G401.6 (cell line): ENCODE results near the gene BSG.
"Not testable (repeated sequence)": the region's sequence is repeated elsewhere in the genome, so short reads cannot be mapped to it uniquely, and the experiment has no call there.

Experiments
- FAIRE-seq: peaks from 2 replicates; lab custom pipeline; 2012; peaks lifted over from hg19 to GRCh38; lab: Jason Lieb, UNC

The BSG gene

DNA sequence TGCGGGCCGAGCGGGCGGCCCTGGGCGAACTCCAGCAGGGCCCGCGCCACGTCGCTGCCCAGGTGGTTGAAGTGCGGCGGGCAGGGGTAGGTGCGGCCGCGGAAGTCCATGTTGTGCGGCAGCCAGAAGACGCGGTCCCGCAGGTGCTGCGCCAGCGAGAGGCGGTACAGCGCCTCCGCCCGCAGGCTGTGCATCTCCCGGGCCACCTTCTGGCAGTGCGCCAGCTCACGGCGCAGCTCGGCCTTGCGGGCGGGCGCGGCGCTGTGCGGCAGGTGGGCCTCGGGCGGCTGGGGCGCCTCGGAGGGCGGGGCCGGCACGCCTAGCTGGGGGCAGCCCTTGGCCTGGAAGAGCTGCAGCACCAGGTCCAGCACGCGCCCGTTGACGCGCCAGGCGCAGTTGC, 48.8 kb downstream of the BSG start:
- FAIRE-seq: not testable (repeated sequence)

- no peak for FAIRE-seq
Observed at GRCh38 chr19:621819-622218, 49.4 kb downstream of the BSG start.

DNA sequence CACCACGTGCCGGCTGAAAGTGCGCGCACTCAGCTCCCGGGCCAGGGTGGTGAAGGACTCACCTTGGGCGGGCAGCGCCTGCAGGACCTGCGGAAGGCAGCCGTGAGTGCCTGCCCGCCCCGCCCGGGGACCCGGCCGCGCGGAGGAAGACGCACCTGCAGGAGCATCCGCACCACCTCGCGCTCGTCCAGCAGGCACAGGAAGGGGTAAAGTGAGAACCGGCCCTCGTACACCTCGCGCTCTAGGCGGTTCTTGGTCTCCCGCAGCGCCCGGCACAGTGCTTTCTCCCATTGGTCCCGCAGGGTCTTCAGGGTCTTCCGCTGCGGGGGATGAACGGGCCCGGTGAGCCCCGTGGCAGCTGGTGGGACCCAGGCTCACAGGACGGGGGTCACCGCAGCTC, 50.3 kb downstream of the BSG start:
- FAIRE-seq: no peak

DNA sequence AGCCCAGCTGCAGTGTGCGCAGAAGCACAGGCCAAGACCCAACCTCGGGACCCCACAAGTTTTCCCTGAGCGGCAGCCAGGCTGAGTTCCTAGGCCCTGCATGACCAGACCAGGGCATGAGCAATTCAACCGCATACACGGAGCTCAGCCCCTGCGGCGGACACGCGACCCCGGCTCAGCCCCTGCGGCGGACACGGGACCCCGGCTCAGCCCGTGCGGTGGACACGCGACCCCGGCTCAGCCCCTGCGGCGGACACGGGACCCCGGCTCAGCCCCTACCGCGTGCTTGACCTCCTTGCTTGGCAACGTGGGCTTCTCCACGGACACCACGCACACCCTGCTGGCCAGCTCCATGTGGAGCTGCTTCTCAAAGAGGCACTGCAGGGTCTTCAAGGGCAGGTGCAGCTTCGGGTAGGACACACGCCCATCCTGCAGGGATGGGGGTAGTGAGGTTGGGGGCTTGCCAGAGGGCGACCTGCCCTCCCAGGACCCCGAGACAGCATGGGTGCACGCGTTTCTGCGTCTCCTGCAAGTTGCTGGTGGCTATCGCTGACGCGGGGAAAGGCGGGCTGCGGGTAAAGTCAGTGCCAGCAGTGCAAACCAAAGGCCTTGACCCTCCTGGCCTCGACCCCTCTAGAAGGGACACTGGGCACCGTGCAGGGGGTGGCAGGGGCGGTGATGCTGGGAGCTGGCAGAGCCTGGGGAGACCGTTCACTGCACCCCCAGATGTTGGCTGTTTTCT, 51.0 kb downstream of the BSG start:
- FAIRE-seq: no peak

- FAIRE-seq: no peak
Observed at GRCh38 chr19:623974-624373, 51.6 kb downstream of the BSG start.

GRCh38 chr19:624433-625109, 52.2 kb downstream of the BSG start:
- no peak for FAIRE-seq

GRCh38 chr19:625257-625656, 52.9 kb downstream of the BSG start:
- no peak for FAIRE-seq

GRCh38 chr19:626566-626965, 54.2 kb downstream of the BSG start:
- FAIRE-seq: not testable (repeated sequence)

DNA sequence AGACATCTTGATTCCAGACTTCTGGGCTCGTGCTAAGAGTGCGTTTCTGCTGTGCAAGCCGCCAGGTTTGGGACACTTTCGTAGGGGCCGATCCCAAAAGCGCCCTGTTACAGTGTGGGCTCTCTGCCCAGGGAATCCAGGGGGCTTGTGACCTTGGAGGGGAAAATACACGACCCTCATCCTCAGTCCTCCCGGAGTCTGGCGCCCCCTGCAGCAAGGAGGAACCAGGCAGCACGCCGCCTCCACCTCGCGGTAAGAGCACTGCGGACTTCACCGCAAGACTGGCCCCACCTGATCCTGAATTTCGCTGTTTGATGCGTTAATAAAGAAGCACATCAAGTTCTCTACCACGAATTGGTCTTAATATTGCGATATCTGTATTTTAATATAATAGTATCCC, 55.8 kb downstream of the BSG start:
- FAIRE-seq: no peak

- FAIRE-seq: not testable (repeated sequence)
Observed at GRCh38 chr19:629515-629914, 57.1 kb downstream of the BSG start.

GRCh38 chr19:629961-630714, 57.7 kb downstream of the BSG start:
- no peak for FAIRE-seq

GRCh38 chr19:632579-633067, 60.2 kb downstream of the BSG start:
- FAIRE-seq: no peak
